Measurements from ENCODE around the gene NUDT22. TPM values are rescaled to one million over a fixed set of nuclear protein-coding genes. Genes with fewer than 3 reads are reported as not detected.

The NUDT22 gene
- total RNA-seq, 1 donor from 2014 or later: 47.8 TPM

DNA sequence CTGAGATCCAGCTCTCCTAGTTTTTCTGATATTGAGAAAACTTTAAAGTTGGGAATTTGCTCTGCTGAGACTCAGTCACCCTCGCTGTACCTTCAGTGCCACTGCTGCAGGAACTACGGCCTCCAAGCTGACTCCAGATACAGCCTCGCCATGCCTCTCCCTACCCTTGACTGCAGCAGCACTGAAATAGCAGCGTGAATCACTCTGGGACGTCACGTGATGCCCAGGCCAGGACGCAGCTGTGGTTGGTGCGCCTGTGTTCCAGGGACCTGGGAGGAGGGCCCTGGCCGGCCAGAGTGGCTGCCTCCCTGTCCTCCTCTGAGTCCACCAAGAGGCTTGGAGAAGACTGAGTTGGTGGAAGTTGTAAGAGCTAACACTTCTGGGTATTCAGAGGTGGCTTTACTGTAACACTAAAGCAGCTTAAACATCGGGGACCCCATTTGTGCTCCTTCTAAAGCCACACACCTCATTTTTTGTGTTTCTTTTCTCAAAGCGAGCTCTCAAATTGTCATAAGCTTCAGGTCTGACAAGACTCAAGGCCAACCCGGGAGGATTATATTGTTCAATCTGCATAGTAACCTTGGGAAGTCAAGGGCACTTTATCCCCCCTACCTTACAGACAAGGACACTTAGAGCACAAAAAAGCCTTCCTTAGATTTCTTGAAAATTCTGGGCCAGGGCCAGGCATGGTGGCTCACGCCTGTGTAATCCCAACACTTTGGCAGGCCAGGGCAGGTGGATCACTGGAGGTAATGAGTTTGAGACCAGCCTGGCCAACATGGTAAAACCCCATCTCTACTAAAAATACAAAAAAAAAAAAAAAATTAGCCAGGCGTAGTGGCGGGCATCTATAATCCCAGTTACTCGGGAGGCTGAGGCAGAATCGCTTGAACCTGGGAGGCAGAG lies 44.3 kb upstream of the NUDT22 start:
- H3K36me3 ChIP-seq: no peaks in the 10 kb centered on the region
- no peaks in the 10 kb centered on the region for H3K9me3 ChIP-seq
- no peaks in the 10 kb centered on the region for H3K27me3 ChIP-seq
- peak overlapping the region; percentile 61 for H3K27ac ChIP-seq
- intact Hi-C loops (cut with DNase I): no loop called here
- ATAC-seq (peak; percentile 60), DNase-seq (peak; percentile 93)
- peak overlapping the region; percentile 24 for H3K4me3 ChIP-seq
- TF ChIP-seq CTCF (IDR thresholded peaks at IDR 0.05): no peak
- H3K4me1 ChIP-seq: peaks cover 34% of the 10 kb centered on the region

DNA sequence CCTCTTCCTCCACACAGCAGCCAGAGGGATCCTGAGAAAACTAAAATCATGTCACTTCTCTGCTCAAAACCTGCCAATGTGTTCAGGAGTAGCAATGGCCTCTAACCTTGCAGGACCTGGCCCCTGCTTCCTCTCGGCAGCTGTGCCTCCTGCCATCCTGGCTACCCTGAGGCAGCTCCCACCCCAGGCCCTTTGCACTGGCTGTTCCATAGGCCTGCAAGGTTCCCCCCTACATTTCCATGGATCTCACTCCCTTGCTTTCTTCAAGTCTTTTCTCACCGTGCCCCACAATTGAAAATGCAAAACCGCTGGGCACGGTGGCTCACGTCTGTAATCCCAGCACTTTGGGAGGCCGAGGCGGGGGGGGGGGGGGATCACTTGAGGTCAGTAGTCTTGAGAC lies 42.2 kb upstream of the NUDT22 start:
- H3K36me3 ChIP-seq: no peaks in the 10 kb centered on the region
- H3K4me3 ChIP-seq: no peak overlapping the region
- DNase-seq (no peak), ATAC-seq (no peak)
- no peak overlapping the region for H3K27ac ChIP-seq
- no peak for TF ChIP-seq CTCF (IDR thresholded peaks at IDR 0.05)
- H3K4me1 ChIP-seq: peaks cover 34% of the 10 kb centered on the region
- no peaks in the 10 kb centered on the region for H3K9me3 ChIP-seq
- intact Hi-C loops (cut with DNase I): no loop called here
- H3K27me3 ChIP-seq: no peaks in the 10 kb centered on the region

DNA sequence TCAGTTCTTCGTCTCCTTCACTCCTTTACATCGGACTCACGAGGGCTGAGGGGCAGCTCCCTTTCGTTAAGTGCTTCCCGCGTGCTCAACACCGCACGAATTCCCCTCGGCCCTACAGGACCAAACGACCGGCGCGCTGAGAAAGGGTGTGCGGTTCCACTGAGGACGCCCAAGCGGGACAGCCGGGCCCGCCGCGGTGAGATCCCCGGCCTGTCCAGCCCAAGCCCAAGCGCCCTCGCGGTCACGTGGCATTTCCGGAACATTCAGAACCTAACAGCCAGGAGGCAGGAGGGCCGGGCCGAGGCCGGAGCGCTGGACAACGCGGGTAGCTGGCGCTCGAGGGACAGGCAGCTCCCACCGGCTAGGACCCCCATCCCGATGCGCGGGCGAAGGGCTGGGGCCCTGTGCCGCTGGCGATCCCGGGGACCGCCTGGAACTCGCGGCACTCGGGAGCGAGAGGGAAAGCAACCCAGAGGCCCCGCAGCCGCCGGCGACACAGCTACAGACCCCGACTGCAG lies 40.8 kb upstream of the NUDT22 start:
- no peaks in the 10 kb centered on the region for H3K9me3 ChIP-seq
- intact Hi-C loops (cut with DNase I): no loop called here
- TF ChIP-seq CTCF (IDR thresholded peaks at IDR 0.05): peak; percentile 40
- peak overlapping the region; percentile 90 for H3K4me3 ChIP-seq
- peaks cover 6% of the 10 kb centered on the region for H3K36me3 ChIP-seq
- DNase-seq: peak; percentile 95
- H3K27ac ChIP-seq: peak overlapping the region; percentile 96
- ATAC-seq: peak; percentile 66
- H3K4me1 ChIP-seq: peaks cover 42% of the 10 kb centered on the region
- H3K27me3 ChIP-seq: no peaks in the 10 kb centered on the region

DNA sequence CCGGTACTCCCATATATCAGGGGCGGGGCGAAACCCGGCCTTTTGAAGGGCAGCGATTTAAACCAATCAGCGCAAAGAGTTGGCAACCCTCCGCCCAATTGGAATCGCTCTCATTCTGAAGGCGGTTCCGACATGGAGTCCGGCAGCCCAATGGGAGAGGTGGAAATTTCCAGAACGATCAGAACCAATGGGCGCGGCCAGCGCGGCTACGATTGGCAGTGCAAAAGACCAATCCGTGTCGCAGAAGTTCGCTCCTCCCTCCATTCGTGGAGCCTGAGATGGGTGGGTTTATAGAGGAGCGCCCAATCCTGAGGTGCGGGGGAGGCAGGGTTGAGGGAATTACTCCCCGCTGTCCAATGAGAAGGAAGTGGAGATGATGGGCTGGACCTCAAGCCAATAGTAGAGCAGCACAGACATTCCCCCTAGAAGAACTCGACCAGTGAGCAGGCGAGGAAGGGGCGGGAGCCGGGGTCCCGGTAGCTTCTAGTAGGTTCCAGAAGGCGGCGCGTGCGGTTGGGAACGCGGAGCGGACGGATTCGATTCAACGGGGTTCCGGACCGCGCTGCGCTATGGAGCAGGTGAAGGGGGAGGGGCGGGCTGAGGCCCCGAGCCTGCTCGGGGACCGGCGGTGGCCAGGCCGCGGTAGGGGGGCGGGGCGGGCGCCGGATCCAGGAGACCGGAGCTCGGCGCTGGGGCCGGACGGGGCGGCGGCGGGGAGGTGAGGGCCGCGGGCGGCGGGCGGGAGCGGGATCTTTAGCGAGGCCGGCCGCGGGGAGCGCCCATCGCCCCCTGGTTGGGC lies 40.2 kb upstream of the NUDT22 start, which contains the start of gene STIP1:
Gene STIP1, plus strand, starts transcription at position 479 of the 799 bp plus-strand sequence. Its CDS starts 91 bp downstream, at position 570.
- DNase-seq (peak; percentile 99), ATAC-seq (peak; percentile 93)
- Histone ChIP-seq H3K27ac (peak within 1 kb of the TSS; percentile 96), H3K9me3 (no peaks in the 10 kb centered on the region), H3K4me1 (peaks cover 41% of the 10 kb centered on the region), H3K4me3 (peak within 1 kb of the TSS; percentile 90), H3K27me3 (no peaks in the 10 kb centered on the region), H3K36me3 (peaks cover 11% of the 10 kb centered on the region)
- intact Hi-C loops (cut with DNase I): no loop called here
- peak; percentile 42 for TF ChIP-seq CTCF (IDR thresholded peaks at IDR 0.05)

- Histone ChIP-seq H3K27me3 (no peaks in the 10 kb centered on the region), H3K4me1 (peaks cover 34% of the 10 kb centered on the region), H3K9me3 (no peaks in the 10 kb centered on the region), H3K27ac (no peak overlapping the region), H3K4me3 (no peak overlapping the region), H3K36me3 (peaks cover 11% of the 10 kb centered on the region)
- intact Hi-C loops (cut with DNase I): no loop called here
- ATAC-seq (no peak), DNase-seq (no peak)
- TF ChIP-seq CTCF (IDR thresholded peaks at IDR 0.05): no peak
These were observed 39.4 kb upstream of the NUDT22 start for GRCh38 chr11:64186492-64187165.

Data from upper lobe of right lung (tissue), 1 donor.